Immature natural killer cell (primary cell): ENCODE data around the gene TP73. TPM values are rescaled to one million over a fixed set of nuclear protein-coding genes. Genes with fewer than 3 reads are reported as not detected.
A peak's percentile ranks its signal among the peaks of the same experiment; 100 is the strongest.

ENCODE experiments used
- DNase-seq, 3 donors: peaks; one replicate each; pipeline ENCODE4 v3.0.0; 2022; ENCODE audit warnings: mixed read lengths in 1 of 3
- H3K27ac Mint-ChIP-seq, 6 donors: one replicate each; pipeline ENCODE4 v1.8.0; 2020; ENCODE audit warnings: mixed read lengths in 6 of 6, mild to moderate bottlenecking in 5 of 6, inconsistent platforms in 4 of 6, moderate library complexity in 3 of 6
- H3K27me3 Mint-ChIP-seq, 3 donors: one replicate each; pipeline ENCODE4 v1.8.0; 2020 to 2021; ENCODE audit warnings: low read depth in 3 of 3, mild to moderate bottlenecking in 3 of 3, mixed read lengths in 3 of 3, moderate library complexity in 3 of 3, inconsistent platforms in 1 of 3
- H3K36me3 Mint-ChIP-seq, 3 donors: one replicate each; pipeline ENCODE4 v1.8.0; 2020; ENCODE audit warnings: mixed read lengths in 3 of 3, inconsistent platforms in 2 of 3, mild to moderate bottlenecking in 2 of 3
- H3K4me1 Mint-ChIP-seq, 2 donors: one replicate each; pipeline ENCODE4 v1.8.0; 2020; ENCODE audit warnings: inconsistent platforms in 2 of 2, mild to moderate bottlenecking in 2 of 2, mixed read lengths in 2 of 2, moderate library complexity in 1 of 2
- H3K4me3 Mint-ChIP-seq, 5 donors: one replicate each; pipeline ENCODE4 v1.8.0; 2020; ENCODE audit warnings: mild to moderate bottlenecking in 5 of 5, mixed read lengths in 5 of 5, inconsistent platforms in 3 of 5, moderate library complexity in 3 of 5
- H3K9me3 Mint-ChIP-seq, 6 donors: one replicate each; pipeline ENCODE4 v1.8.0; 2020; ENCODE audit warnings: mild to moderate bottlenecking in 6 of 6, mixed read lengths in 6 of 6, inconsistent platforms in 4 of 6, moderate library complexity in 3 of 6
- polyA plus RNA-seq, 3 donors: library from polyadenylated mRNA; unstranded; fragments of 300-500 nt; fragmentation: Illumina TruSeq; gene quantifications; one replicate each; pipeline ENCODE4 v1.2.3, GENCODE V29; 2021

Gene TP73
- polyA plus RNA-seq, 3 donors from 2014 or later = not detected

DNA sequence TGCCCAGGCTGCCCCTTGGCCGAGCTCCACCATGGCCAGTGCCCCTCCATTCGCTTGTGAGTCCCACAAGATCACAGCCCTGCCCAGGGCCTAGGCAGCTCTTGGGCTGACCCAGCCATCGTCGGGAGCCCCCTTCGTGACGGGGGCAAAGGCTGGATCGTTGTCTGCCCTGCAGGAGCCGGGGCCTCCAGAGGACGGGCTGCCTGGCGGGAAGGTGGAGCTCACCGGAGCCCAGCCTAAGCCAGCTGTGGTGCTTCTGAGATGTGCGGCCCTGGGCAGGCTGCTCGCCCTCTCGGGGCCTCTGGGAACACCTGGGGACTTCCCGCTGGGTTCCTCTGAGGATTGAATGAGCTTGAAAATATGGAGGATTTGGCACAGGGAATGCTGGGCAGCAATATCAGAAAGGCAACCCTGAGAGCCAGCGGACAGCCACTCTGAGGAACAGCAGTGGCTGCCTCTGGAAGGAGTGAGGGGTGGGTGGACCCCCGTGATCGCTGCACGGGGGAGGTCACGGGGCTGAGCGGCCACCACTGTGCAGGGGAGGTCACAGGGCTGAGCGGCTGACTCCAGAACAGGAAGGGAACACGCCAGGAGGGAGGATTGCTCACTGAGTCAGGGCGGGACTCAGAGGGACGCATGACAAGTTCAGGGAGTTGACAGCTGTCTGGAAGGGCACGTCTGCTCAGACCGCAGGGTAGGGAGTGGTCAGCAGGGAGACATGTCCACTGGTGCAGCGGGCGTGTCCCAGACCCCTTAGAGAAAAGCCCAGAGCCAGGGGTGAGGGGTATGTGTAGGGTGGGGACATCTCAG lies 19.3 kb downstream of the TP73 start:
- Mint-ChIP-seq H3K27me3 (peaks cover 0 to 5% (median 1%) of the 10 kb centered on the region in 3 donors), H3K4me3 (no peak overlapping the region), H3K27ac (no peak overlapping the region), H3K9me3 (no peaks in the 10 kb centered on the region), H3K36me3 (no peaks in the 10 kb centered on the region), H3K4me1 (no peaks in the 10 kb centered on the region)
- DNase-seq = no peak

GRCh38 chr1:3672231-3672970 lies 20.1 kb downstream of the TP73 start:
- peaks cover 0 to 5% (median 1%) of the 10 kb centered on the region in 3 donors for H3K27me3 Mint-ChIP-seq
- no peak for DNase-seq
- H3K4me1 Mint-ChIP-seq = no peaks in the 10 kb centered on the region
- no peak overlapping the region for H3K4me3 Mint-ChIP-seq
- H3K9me3 Mint-ChIP-seq = no peaks in the 10 kb centered on the region
- H3K27ac Mint-ChIP-seq = no peak overlapping the region
- no peaks in the 10 kb centered on the region for H3K36me3 Mint-ChIP-seq

DNA sequence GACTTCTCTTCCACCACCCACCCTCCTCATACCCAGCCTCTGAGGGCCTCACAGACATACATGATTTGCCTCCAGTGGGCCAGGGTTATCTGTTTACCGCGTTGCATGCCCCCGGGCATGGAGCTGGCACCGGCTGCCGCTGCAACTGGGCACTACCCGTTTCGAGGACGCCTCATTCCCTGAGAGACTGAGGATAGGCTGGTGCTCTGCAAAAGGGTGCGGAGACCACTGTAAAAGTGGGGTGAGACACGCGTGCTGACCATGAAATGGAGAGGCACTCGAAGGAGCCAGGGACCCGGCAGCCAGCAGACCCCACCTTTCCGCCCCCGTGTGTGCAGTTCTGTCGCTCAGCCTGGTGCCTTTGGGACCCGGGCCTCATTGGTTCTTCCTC lies 20.6 kb downstream of the TP73 start:
- no peaks in the 10 kb centered on the region for H3K4me1 Mint-ChIP-seq
- no peaks in the 10 kb centered on the region for H3K36me3 Mint-ChIP-seq
- H3K27me3 Mint-ChIP-seq = peaks cover 0 to 7% (median 1%) of the 10 kb centered on the region in 3 donors
- H3K9me3 Mint-ChIP-seq = no peaks in the 10 kb centered on the region
- DNase-seq = no peak
- peak overlapping the region in 1 of 6 donors; percentile 17 for H3K27ac Mint-ChIP-seq
- H3K4me3 Mint-ChIP-seq = no peak overlapping the region

- Mint-ChIP-seq H3K4me3 (no peak overlapping the region), H3K27ac (peak overlapping the region in 1 of 6 donors; percentile 17), H3K9me3 (no peaks in the 10 kb centered on the region), H3K4me1 (no peaks in the 10 kb centered on the region), H3K36me3 (no peaks in the 10 kb centered on the region), H3K27me3 (peaks cover 0 to 4% (median 1%) of the 10 kb centered on the region in 3 donors)
- no peak for DNase-seq
Measured at GRCh38 chr1:3673381-3674099, 21.2 kb downstream of the TP73 start.

DNA sequence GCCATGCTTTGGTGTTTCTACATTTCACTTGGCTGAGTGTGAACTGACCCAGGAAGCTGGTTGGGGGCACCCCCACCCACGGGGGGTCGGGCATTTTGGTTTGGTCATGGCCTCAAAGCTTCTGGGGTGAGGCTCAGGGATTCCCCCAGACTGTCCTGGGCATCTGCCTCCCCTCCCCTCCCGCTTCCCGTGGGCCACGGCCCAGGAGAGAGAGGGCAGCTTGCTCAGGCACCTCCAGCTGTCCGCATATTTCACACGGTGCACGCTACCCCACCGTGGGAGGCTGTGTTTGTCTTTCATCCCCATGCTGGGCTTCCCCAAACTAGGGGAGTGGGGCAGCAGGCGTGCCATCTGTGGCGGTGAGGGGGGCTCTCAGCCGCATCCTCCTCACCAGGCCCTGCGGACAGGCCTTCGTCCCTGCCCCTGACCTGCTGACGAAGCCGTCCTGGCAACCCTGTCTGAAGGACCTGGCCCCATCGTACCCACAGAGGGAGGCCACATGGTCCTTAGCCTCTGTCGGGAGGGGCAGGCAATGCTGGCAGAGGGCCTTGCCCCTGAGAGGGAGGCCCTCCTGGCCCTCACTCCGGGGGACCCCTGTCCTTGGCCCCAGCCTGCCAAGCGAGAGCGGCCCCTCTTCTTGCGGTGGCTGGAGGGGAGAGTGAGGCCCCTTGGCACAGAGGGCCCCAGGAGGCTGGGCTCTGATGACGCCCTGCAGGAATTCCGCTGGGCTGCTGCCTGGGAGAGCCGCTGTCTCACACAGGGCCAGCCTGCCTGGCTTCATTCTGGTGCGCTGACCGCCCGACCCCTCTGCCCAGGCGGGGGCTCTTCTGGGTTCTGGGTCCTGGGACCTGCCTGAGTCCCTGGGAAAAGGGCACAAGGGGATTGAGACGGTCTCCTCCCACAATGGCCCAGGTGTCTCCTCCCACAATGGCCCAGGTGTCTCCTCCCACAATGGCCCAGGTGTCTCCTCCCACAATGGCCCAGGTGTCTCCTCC lies 22.1 kb downstream of the TP73 start:
- peaks cover 0 to under 1% of the 10 kb centered on the region in 2 donors for H3K4me1 Mint-ChIP-seq
- H3K36me3 Mint-ChIP-seq = no peaks in the 10 kb centered on the region
- no peak overlapping the region for H3K4me3 Mint-ChIP-seq
- no peak for DNase-seq
- no peaks in the 10 kb centered on the region for H3K9me3 Mint-ChIP-seq
- no peak overlapping the region for H3K27ac Mint-ChIP-seq
- H3K27me3 Mint-ChIP-seq = peaks cover 0 to 3% (median 1%) of the 10 kb centered on the region in 3 donors

DNA sequence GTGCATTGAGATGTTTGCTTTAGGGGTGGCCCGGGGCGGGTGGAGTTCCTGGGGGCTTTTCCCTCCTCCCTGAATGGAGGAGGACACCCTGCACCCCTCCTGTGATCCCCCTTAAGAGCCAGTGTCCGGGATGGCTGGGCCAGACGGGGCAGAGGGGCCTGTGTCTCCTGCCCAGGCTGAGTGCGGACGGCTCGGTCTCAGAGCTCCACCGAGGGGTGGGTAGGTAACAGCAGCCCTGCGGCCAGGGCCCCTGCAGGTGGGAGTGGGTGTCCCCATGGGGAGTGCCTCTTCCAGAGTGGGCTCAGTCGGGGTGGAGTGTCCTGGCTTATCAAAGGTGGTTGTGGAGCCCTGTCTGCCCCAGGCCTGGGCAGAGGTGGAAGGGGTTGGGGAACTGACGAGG lies 23.1 kb downstream of the TP73 start:
- no peaks in the 10 kb centered on the region for H3K9me3 Mint-ChIP-seq
- DNase-seq = no peak
- no peak overlapping the region for H3K4me3 Mint-ChIP-seq
- peaks cover 1 to 3% (median 2%) of the 10 kb centered on the region in 3 donors for H3K27me3 Mint-ChIP-seq
- peaks cover 0 to 6% of the 10 kb centered on the region in 2 donors for H3K4me1 Mint-ChIP-seq
- no peaks in the 10 kb centered on the region for H3K36me3 Mint-ChIP-seq
- no peak overlapping the region for H3K27ac Mint-ChIP-seq

- H3K27ac Mint-ChIP-seq = no peak overlapping the region
- no peaks in the 10 kb centered on the region for H3K9me3 Mint-ChIP-seq
- peaks cover 0 to 6% of the 10 kb centered on the region in 2 donors for H3K4me1 Mint-ChIP-seq
- no peak for DNase-seq
- H3K4me3 Mint-ChIP-seq = no peak overlapping the region
- H3K36me3 Mint-ChIP-seq = no peaks in the 10 kb centered on the region
- H3K27me3 Mint-ChIP-seq = peaks cover 1 to 3% (median 2%) of the 10 kb centered on the region in 3 donors
Measured at GRCh38 chr1:3676581-3677470, 24.5 kb downstream of the TP73 start.

DNA sequence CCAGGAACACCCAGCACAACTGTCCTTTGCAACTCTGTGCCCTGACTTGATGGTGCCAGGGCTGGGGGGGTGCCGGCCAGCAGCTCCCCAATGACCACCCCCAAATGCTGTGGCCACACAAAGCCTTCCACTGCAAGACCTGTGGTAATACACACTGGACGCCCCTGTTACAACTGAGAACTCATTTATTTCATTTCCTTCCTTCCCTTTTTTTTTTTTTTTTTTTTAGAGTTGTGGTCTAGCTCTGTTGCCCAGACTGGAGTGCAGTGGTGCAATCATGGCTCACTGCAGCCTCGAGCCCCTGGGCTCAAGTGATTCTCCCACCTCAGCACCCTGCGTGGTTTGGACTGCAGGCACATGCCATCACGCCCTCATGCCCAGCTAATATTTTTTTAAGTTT lies 25.2 kb downstream of the TP73 start:
- H3K27ac Mint-ChIP-seq = peak overlapping the region in 1 of 6 donors; percentile 26
- peaks cover 0 to 6% of the 10 kb centered on the region in 2 donors for H3K4me1 Mint-ChIP-seq
- H3K36me3 Mint-ChIP-seq = no peaks in the 10 kb centered on the region
- peaks cover 1 to 3% (median 2%) of the 10 kb centered on the region in 3 donors for H3K27me3 Mint-ChIP-seq
- DNase-seq = no peak
- H3K9me3 Mint-ChIP-seq = no peaks in the 10 kb centered on the region
- H3K4me3 Mint-ChIP-seq = no peak overlapping the region

- H3K27me3 Mint-ChIP-seq = peaks cover 1 to 5% (median 3%) of the 10 kb centered on the region in 3 donors
- no peak overlapping the region for H3K27ac Mint-ChIP-seq
- peaks cover 0 to 6% of the 10 kb centered on the region in 2 donors for H3K4me1 Mint-ChIP-seq
- no peak for DNase-seq
- no peaks in the 10 kb centered on the region for H3K36me3 Mint-ChIP-seq
- H3K4me3 Mint-ChIP-seq = no peak overlapping the region
- no peaks in the 10 kb centered on the region for H3K9me3 Mint-ChIP-seq
Measured at GRCh38 chr1:3678361-3679097, 26.2 kb downstream of the TP73 start.

- Mint-ChIP-seq H3K9me3 (no peaks in the 10 kb centered on the region), H3K27ac (no peak overlapping the region), H3K27me3 (peaks cover 1 to 5% (median 5%) of the 10 kb centered on the region in 3 donors), H3K4me1 (peaks cover 0 to 6% of the 10 kb centered on the region in 2 donors), H3K4me3 (no peak overlapping the region), H3K36me3 (no peaks in the 10 kb centered on the region)
- DNase-seq = no peak
Measured at GRCh38 chr1:3679098-3679555, 26.8 kb downstream of the TP73 start.

GRCh38 chr1:3679799-3680453 lies 27.6 kb downstream of the TP73 start:
- Mint-ChIP-seq H3K27ac (no peak overlapping the region), H3K4me3 (no peak overlapping the region), H3K4me1 (peaks cover 0 to 6% of the 10 kb centered on the region in 2 donors), H3K36me3 (no peaks in the 10 kb centered on the region), H3K27me3 (peaks cover 3 to 5% (median 5%) of the 10 kb centered on the region in 3 donors), H3K9me3 (no peaks in the 10 kb centered on the region)
- DNase-seq = no peak
